HepG2 (cell line): ENCODE results near the gene TOP2A. TPM values are rescaled to one million over a fixed set of nuclear protein-coding genes. Genes with fewer than 3 reads are reported as not detected.

Experiments
- ARNT ChIP-seq: fragments of 450-650 bp; IDR thresholded peaks from 2 replicates; pipeline ENCODE4 v1.6.1; 2017
- BORCS8-MEF2B ChIP-seq: sonication (generic); formaldehyde crosslinking; IDR thresholded peaks from 2 replicates; pipeline ENCODE4 v1.8.0; 2022; ENCODE audit warnings: mild to moderate bottlenecking, missing genetic modification reagents
- FOSL1 ChIP-seq: sonication (generic); formaldehyde crosslinking; IDR thresholded peaks from 2 replicates; pipeline ENCODE4 v1.9.0; 2021; ENCODE audit warnings: missing genetic modification reagents, borderline replicate concordance
- LCORL ChIP-seq, 2 experiments: fragments of 450-650 bp in 1 of 2; sonication (generic) in 1 of 2; formaldehyde crosslinking in 1 of 2; IDR thresholded peaks; 2 replicates each; pipeline versions ENCODE4 v1.5.0 to v1.6.1; 2017 to 2020; ENCODE audit warnings: antibody characterized with exemption in 1 of 2, missing genetic modification reagents in 1 of 2
- MED13 ChIP-seq: sonication (generic); formaldehyde crosslinking; IDR thresholded peaks from 2 replicates; pipeline ENCODE4 v1.5.0; 2020; ENCODE audit warnings: missing genetic modification reagents
- MTF2 ChIP-seq: sonication (generic); formaldehyde crosslinking; IDR thresholded peaks from 2 replicates; pipeline ENCODE4 v1.5.0; 2020; ENCODE audit warnings: missing genetic modification reagents, borderline replicate concordance
- MZF1 ChIP-seq: sonication (generic); formaldehyde crosslinking; IDR thresholded peaks from 2 replicates; pipeline ENCODE4 v1.8.1; 2023; ENCODE audit warnings: mild to moderate bottlenecking, missing genetic modification reagents, borderline replicate concordance
- NCOA1 ChIP-seq: sonication (generic); formaldehyde crosslinking; IDR thresholded peaks from 2 replicates; pipeline ENCODE4 v1.9.0; 2021; ENCODE audit warnings: missing genetic modification reagents
- SIN3A ChIP-seq: IDR thresholded peaks from 2 replicates; pipeline ENCODE4 v1.6.1; 2011; ENCODE audit warnings: low read depth, mild to moderate bottlenecking, control low read depth, low read length, borderline replicate concordance
- YEATS2 ChIP-seq: sonication (generic); formaldehyde crosslinking; IDR thresholded peaks from 2 replicates; pipeline ENCODE4 v1.4.0; 2020; ENCODE audit warnings: missing genetic modification reagents, borderline replicate concordance
- ZNF331 ChIP-seq: sonication (generic); formaldehyde crosslinking; IDR thresholded peaks from 2 replicates; pipeline ENCODE4 v1.4.0; 2020; ENCODE audit warnings: missing genetic modification reagents
- ZNF430 ChIP-seq: sonication (generic); formaldehyde crosslinking; IDR thresholded peaks from 2 replicates; pipeline ENCODE4 v1.9.0; 2021; ENCODE audit warnings: mild to moderate bottlenecking, missing genetic modification reagents
- ZNF589 ChIP-seq: sonication (generic); formaldehyde crosslinking; conservative IDR thresholded peaks from 2 replicates; pipeline ENCODE4 v1.8.0; 2022; ENCODE audit warnings: mild to moderate bottlenecking, moderate library complexity, missing genetic modification reagents
- ZNF619 ChIP-seq: sonication (generic); formaldehyde crosslinking; IDR thresholded peaks from 2 replicates; pipeline ENCODE4 v1.4.0; 2020; ENCODE audit warnings: mild to moderate bottlenecking, missing genetic modification reagents
- polyA plus RNA-seq, 8 experiments: library from polyadenylated mRNA; depleted of rRNA in 3 of 8; stranded (reverse) in 7 of 8; unstranded in 1 of 8; fragments of >200 nt; fragmentation: Illumina TruSeq in 4 of 8; extraction: Trizol in 4 of 8; gene quantifications; 2 replicates each; pipeline versions ENCODE4 v1.2.1 to v1.2.3, GENCODE V29; 2011 to 2016; ENCODE audit warnings: low read depth in 4 of 8, missing spikeins in 1 of 8, mixed read lengths in 1 of 8; ENCODE audit not compliant: insufficient read depth in 1 of 8
- total RNA-seq, 5 experiments: library from RNA; depleted of rRNA; stranded (reverse); fragments of >200 nt; fragmentation: Illumina TruSeq; extraction: Trizol; gene quantifications; 2 replicates each; pipeline ENCODE4 v1.2.3, GENCODE V29; 2016; ENCODE audit warnings: low read depth in 1 of 5
- TF ChIP-seq, protein P1 (sequence below): sonication (generic); formaldehyde crosslinking; IDR thresholded peaks from 2 replicates; pipeline ENCODE4 v1.9.0; 2021; ENCODE audit warnings: mild to moderate bottlenecking, missing genetic modification reagents
- TF ChIP-seq, protein P2 (sequence below): conservative IDR thresholded peaks from 2 replicates; pipeline ENCODE4 v1.6.1; 2018; ENCODE audit warnings: missing genetic modification reagents
- TF ChIP-seq, protein P3 (sequence below): sonication (generic); formaldehyde crosslinking; IDR thresholded peaks from 2 replicates; pipeline ENCODE4 v1.4.0; 2020; ENCODE audit warnings: mild to moderate bottlenecking, low read depth, missing genetic modification reagents
- TF ChIP-seq, protein P4 (sequence below): IDR thresholded peaks from 2 replicates; pipeline ENCODE4 v1.6.1; 2016; ENCODE audit warnings: low read depth, borderline replicate concordance
- TF ChIP-seq, protein P5 (sequence below): sonication (generic); formaldehyde crosslinking; IDR thresholded peaks from 2 replicates; pipeline ENCODE4 v1.8.0; 2022; ENCODE audit warnings: missing genetic modification reagents, mild to moderate bottlenecking, borderline replicate concordance

TOP2A gene
- total and polyA plus RNA-seq, 2 of the 13 experiments (the other 11 are each of a cell fraction or from before 2014, with no cell fraction given) = 108 to 327 TPM

DNA sequence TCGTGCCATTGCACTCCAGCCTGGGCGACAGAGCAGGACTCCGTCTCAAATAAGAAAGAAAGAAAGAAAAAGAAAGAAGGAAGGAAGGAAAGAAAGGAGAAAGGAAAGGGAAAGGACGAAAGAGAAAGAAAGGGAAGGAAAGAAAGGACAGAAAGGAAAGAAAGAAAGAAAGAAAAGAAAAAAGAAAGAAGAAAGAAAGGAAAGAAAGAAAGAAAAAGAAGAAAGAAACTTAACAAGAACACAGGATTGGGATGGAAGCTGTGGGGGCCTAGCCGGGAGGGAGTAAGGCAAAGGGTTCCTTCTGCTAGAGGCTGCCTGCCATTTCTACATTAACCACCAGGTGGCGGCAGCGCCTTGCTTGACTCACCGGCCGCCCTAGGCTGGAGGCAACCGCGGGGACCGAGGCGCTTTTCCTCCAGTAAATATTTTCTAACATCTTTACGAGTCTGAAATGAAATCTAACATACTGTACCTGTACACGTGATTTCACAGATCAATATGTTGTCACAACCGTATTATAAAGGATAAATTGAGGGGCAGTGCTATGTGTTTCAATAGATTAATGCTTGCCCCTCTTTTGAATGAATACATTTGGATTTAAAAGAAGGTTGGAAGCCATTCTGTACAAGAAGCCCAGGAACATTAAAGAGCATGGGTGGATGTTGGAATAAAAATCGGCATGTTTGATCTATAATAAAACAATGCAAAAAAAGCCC, 59.2 kb downstream of the TOP2A start (continued):
- TF ChIP-seq, protein P1, sequence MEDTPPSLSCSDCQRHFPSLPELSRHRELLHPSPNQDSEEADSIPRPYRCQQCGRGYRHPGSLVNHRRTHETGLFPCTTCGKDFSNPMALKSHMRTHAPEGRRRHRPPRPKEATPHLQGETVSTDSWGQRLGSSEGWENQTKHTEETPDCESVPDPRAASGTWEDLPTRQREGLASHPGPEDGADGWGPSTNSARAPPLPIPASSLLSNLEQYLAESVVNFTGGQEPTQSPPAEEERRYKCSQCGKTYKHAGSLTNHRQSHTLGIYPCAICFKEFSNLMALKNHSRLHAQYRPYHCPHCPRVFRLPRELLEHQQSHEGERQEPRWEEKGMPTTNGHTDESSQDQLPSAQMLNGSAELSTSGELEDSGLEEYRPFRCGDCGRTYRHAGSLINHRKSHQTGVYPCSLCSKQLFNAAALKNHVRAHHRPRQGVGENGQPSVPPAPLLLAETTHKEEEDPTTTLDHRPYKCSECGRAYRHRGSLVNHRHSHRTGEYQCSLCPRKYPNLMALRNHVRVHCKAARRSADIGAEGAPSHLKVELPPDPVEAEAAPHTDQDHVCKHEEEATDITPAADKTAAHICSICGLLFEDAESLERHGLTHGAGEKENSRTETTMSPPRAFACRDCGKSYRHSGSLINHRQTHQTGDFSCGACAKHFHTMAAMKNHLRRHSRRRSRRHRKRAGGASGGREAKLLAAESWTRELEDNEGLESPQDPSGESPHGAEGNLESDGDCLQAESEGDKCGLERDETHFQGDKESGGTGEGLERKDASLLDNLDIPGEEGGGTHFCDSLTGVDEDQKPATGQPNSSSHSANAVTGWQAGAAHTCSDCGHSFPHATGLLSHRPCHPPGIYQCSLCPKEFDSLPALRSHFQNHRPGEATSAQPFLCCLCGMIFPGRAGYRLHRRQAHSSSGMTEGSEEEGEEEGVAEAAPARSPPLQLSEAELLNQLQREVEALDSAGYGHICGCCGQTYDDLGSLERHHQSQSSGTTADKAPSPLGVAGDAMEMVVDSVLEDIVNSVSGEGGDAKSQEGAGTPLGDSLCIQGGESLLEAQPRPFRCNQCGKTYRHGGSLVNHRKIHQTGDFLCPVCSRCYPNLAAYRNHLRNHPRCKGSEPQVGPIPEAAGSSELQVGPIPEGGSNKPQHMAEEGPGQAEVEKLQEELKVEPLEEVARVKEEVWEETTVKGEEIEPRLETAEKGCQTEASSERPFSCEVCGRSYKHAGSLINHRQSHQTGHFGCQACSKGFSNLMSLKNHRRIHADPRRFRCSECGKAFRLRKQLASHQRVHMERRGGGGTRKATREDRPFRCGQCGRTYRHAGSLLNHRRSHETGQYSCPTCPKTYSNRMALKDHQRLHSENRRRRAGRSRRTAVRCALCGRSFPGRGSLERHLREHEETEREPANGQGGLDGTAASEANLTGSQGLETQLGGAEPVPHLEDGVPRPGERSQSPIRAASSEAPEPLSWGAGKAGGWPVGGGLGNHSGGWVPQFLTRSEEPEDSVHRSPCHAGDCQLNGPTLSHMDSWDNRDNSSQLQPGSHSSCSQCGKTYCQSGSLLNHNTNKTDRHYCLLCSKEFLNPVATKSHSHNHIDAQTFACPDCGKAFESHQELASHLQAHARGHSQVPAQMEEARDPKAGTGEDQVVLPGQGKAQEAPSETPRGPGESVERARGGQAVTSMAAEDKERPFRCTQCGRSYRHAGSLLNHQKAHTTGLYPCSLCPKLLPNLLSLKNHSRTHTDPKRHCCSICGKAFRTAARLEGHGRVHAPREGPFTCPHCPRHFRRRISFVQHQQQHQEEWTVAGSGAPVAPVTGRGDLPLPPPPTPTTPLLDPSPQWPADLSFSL (CRISPR knock-in tag) = no peak
- TF ChIP-seq LCORL (IDR thresholded peaks at IDR 0.05) = no peak
- 0 out of 2 replicates have a peak, but pooled peaks have one; percentile 42 for TF ChIP-seq LCORL (CRISPR knock-in tag; IDR thresholded peaks at IDR 0.05)
- TF ChIP-seq ARNT = no peak
- no peak for TF ChIP-seq MZF1 (CRISPR knock-in tag)
- TF ChIP-seq, protein P2, sequence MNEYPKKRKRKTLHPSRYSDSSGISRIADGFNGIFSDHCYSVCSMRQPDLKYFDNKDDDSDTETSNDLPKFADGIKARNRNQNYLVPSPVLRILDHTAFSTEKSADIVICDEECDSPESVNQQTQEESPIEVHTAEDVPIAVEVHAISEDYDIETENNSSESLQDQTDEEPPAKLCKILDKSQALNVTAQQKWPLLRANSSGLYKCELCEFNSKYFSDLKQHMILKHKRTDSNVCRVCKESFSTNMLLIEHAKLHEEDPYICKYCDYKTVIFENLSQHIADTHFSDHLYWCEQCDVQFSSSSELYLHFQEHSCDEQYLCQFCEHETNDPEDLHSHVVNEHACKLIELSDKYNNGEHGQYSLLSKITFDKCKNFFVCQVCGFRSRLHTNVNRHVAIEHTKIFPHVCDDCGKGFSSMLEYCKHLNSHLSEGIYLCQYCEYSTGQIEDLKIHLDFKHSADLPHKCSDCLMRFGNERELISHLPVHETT (CRISPR knock-in tag) = no peak
- TF ChIP-seq BORCS8-MEF2B (CRISPR knock-in tag) = no peak
- TF ChIP-seq ZNF619 = no peak
- no peak for TF ChIP-seq ZNF331 (CRISPR knock-in tag)
- no peak for TF ChIP-seq ZNF589 (CRISPR knock-in tag)
- TF ChIP-seq, protein P3, sequence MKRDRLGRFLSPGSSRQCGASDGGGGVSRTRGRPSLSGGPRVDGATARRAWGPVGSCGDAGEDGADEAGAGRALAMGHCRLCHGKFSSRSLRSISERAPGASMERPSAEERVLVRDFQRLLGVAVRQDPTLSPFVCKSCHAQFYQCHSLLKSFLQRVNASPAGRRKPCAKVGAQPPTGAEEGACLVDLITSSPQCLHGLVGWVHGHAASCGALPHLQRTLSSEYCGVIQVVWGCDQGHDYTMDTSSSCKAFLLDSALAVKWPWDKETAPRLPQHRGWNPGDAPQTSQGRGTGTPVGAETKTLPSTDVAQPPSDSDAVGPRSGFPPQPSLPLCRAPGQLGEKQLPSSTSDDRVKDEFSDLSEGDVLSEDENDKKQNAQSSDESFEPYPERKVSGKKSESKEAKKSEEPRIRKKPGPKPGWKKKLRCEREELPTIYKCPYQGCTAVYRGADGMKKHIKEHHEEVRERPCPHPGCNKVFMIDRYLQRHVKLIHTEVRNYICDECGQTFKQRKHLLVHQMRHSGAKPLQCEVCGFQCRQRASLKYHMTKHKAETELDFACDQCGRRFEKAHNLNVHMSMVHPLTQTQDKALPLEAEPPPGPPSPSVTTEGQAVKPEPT = no peak
- TF ChIP-seq, protein P4, sequence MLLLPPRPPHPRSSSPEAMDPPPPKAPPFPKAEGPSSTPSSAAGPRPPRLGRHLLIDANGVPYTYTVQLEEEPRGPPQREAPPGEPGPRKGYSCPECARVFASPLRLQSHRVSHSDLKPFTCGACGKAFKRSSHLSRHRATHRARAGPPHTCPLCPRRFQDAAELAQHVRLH (CRISPR knock-in tag) = no peak
- TF ChIP-seq MTF2 = no peak
- TF ChIP-seq NCOA1 (CRISPR knock-in tag) = no peak
- TF ChIP-seq ZNF430 (CRISPR knock-in tag) = no peak
- no peak for TF ChIP-seq FOSL1 (CRISPR knock-in tag)
- no peak for TF ChIP-seq SIN3A
- TF ChIP-seq, protein P5, sequence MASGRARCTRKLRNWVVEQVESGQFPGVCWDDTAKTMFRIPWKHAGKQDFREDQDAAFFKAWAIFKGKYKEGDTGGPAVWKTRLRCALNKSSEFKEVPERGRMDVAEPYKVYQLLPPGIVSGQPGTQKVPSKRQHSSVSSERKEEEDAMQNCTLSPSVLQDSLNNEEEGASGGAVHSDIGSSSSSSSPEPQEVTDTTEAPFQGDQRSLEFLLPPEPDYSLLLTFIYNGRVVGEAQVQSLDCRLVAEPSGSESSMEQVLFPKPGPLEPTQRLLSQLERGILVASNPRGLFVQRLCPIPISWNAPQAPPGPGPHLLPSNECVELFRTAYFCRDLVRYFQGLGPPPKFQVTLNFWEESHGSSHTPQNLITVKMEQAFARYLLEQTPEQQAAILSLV (CRISPR knock-in tag) = no peak
- no peak for TF ChIP-seq YEATS2 (CRISPR knock-in tag)
- TF ChIP-seq MED13 (CRISPR knock-in tag) = no peak
